Measurements from ENCODE around the gene DNAJC1.
"Not testable (repeated sequence)": the region's sequence is repeated elsewhere in the genome, so short reads cannot be mapped to it uniquely, and the experiment has no call there.

DNAJC1 gene

GRCh38 chr10:21726601-21727225 is 276.8 kb downstream of the DNAJC1 start:
- no peak for DNase-seq (ENCODE audit: low spot score)

GRCh38 chr10:21724687-21725367 is 278.7 kb downstream of the DNAJC1 start:
- DNase-seq (ENCODE audit: low spot score), result peak; percentile 63

- DNase-seq (ENCODE audit: low spot score), result no peak
These were observed 279.4 kb downstream of the DNAJC1 start for GRCh38 chr10:21724020-21724589.

- DNase-seq (ENCODE audit: low spot score), result no peak
These were observed 281.3 kb downstream of the DNAJC1 start for GRCh38 chr10:21722209-21722608.

GRCh38 chr10:21721000-21721665 is 282.4 kb downstream of the DNAJC1 start:
- DNase-seq (ENCODE audit: low spot score), result no peak

- DNase-seq (ENCODE audit: low spot score), result no peak
These were observed 283.4 kb downstream of the DNAJC1 start for GRCh38 chr10:21720090-21720489.

- no peak for DNase-seq (ENCODE audit: low spot score)
These were observed 284.0 kb downstream of the DNAJC1 start for GRCh38 chr10:21719502-21719901.

- DNase-seq (ENCODE audit: low spot score), result not testable (repeated sequence)
These were observed 286.0 kb downstream of the DNAJC1 start for GRCh38 chr10:21717437-21718054.

GRCh38 chr10:21715531-21716195 is 287.9 kb downstream of the DNAJC1 start:
- DNase-seq (ENCODE audit: low spot score), result no peak

GRCh38 chr10:21712975-21713374 is 290.6 kb downstream of the DNAJC1 start:
- DNase-seq (ENCODE audit: low spot score), result no peak

- DNase-seq (ENCODE audit: low spot score), result no peak
These were observed 296.0 kb downstream of the DNAJC1 start for GRCh38 chr10:21707498-21707897.

All from hematopoietic multipotent progenitor cell treated with erythropoietin and hydrocortisone succinate and interleukin-3 and kit ligand, for 15 days (in vitro differentiated cells).